K562 (cell line): Measurements from ENCODE around the gene ZNF844. TPM values are rescaled to one million over a fixed set of nuclear protein-coding genes. Genes with fewer than 3 reads are reported as not detected.

Source experiments
- ATAC-seq: fragments of 200-7000 bp; cut with Tn5 transposase; 3 replicates; pipeline ENCODE4 v1.9.1; 2020; ENCODE audit warnings: moderate library complexity
- BruUV-seq: library from RNA; stranded (reverse); fragments of 400-500 nt; replicated peaks from 2 replicates; lab custom pipeline; 2021; lab: Mats Ljungman, UMichigan
- CTCF ChIA-PET: fragments of 300-600 bp; formaldehyde crosslinking; extraction: SDS; loops from one replicate; lab custom pipeline; 2021; ENCODE audit warnings: low intra/inter-chr PET ratio; lab: Yijun Ruan, JAX
- POLR2A ChIA-PET: fragments of 300-600, 350-650 bp; sonication (Branson Sonifier 250); formaldehyde crosslinking; extraction: SDS; loops from one replicate; lab custom pipeline; 2021; ENCODE audit warnings: antibody characterized with exemption, inconsistent platforms; lab: Yijun Ruan, JAX
- DNase-seq, 4 experiments: peaks; one replicate each; pipeline versions ENCODE4 v3.0.0 to v3.0.0-alpha.2; 2011 to 2018; ENCODE audit warnings: low spot score in 3 of 4, mixed read lengths in 3 of 4; ENCODE audit errors: extremely low read depth in 1 of 4
- FAIRE-seq: peaks from 2 replicates; lab custom pipeline; 2011; peaks lifted over from hg19 to GRCh38; lab: Jason Lieb, UNC
- H2AFZ ChIP-seq: 2 replicates; pipeline ENCODE4 v1.6.0; 2011; ENCODE audit warnings: low read depth, low read length, control low read depth, inconsistent platforms
- H3K27ac ChIP-seq: fragments of 200-600 bp; 3 replicates; pipeline ENCODE4 v1.8.0; 2011; ENCODE audit warnings: low read depth, mild to moderate bottlenecking, control low read depth, inconsistent platforms, low read length, moderate library complexity, mixed read lengths; ENCODE audit errors: extremely low read depth
- H3K27me3 ChIP-seq, 2 experiments: fragments of 300-600 bp in 1 of 2; 2 replicates in 1 of 2; 3 replicates in 1 of 2; pipeline versions ENCODE4 v1.6.0 to v1.8.0; 2011; ENCODE audit warnings: inconsistent platforms in 2 of 2, low read length in 2 of 2, mild to moderate bottlenecking in 1 of 2, mixed read lengths in 1 of 2, moderate library complexity in 1 of 2; ENCODE audit not compliant: control insufficient read depth in 2 of 2, insufficient read depth in 2 of 2
- H3K36me3 ChIP-seq: fragments of 300-600 bp; 3 replicates; pipeline ENCODE4 v1.8.0; 2011; ENCODE audit warnings: mild to moderate bottlenecking, low read length, inconsistent platforms; ENCODE audit not compliant: control insufficient read depth, insufficient read depth
- H3K4me1 ChIP-seq, 2 experiments: fragments of 200-600 bp in 1 of 2; replicated peaks in 1 of 2; 2 replicates in 1 of 2; 3 replicates in 1 of 2; pipeline versions ENCODE4 v1.5.1 to v1.8.0; 2011; ENCODE audit warnings: inconsistent platforms in 2 of 2, low read length in 2 of 2, mild to moderate bottlenecking in 1 of 2, mixed read lengths in 1 of 2, moderate library complexity in 1 of 2; ENCODE audit not compliant: control insufficient read depth in 2 of 2, insufficient read depth in 2 of 2
- H3K4me2 ChIP-seq: 2 replicates; pipeline ENCODE4 v1.6.1; 2011; ENCODE audit warnings: low read length, control low read depth, inconsistent platforms, mixed read lengths; ENCODE audit not compliant: insufficient read depth
- H3K4me3 ChIP-seq: fragments of 200-600 bp; sonication (generic), shearing (Covaris generic); 2 replicates; pipeline ENCODE4 v1.5.1; 2016; ENCODE audit warnings: control low read depth, inconsistent platforms
- H3K79me2 ChIP-seq: fragments of 200-600 bp; 3 replicates; pipeline ENCODE4 v1.8.0; 2011; ENCODE audit warnings: low read length, inconsistent platforms; ENCODE audit not compliant: control insufficient read depth, insufficient read depth
- H3K9ac ChIP-seq, 2 experiments: 2 replicates each; pipeline versions ENCODE4 v1.6.0 to v1.6.1; 2011; ENCODE audit warnings: low read depth in 2 of 2, low read length in 2 of 2, control low read depth in 1 of 2, inconsistent platforms in 1 of 2, mild to moderate bottlenecking in 1 of 2, mixed read lengths in 1 of 2; ENCODE audit not compliant: insufficient read depth in 1 of 2
- H3K9me1 ChIP-seq: one replicate; pipeline ENCODE4 v1.6.0; 2011; ENCODE audit warnings: inconsistent platforms, mild to moderate bottlenecking, low read length, moderate library complexity; ENCODE audit not compliant: control insufficient read depth, insufficient read depth
- H3K9me3 ChIP-seq: replicated peaks from 2 replicates; pipeline ENCODE4 v1.5.1; 2011; ENCODE audit warnings: low read depth, low read length, inconsistent platforms; ENCODE audit not compliant: control insufficient read depth, insufficient read depth
- H4K20me1 ChIP-seq: replicated peaks from 2 replicates; pipeline ENCODE4 v1.6.1; 2011; ENCODE audit warnings: low read length, inconsistent platforms, mixed read lengths; ENCODE audit not compliant: control insufficient read depth, insufficient read depth
- CBX3 ChIP-seq, 2 experiments: IDR thresholded peaks; 1 replicate in 1 of 2; 2 replicates in 1 of 2; pipeline ENCODE4 v1.6.1; 2012; ENCODE audit warnings: inconsistent platforms in 2 of 2, low read length in 2 of 2, borderline replicate concordance in 1 of 2, control low read depth in 1 of 2
- CHD4 ChIP-seq: fragments of 200-600 bp; sonication (generic); IDR thresholded peaks from 3 replicates; pipeline ENCODE4 v1.6.1; 2012; ENCODE audit warnings: low read depth, mild to moderate bottlenecking, mixed read lengths, low read length, inconsistent platforms; ENCODE audit not compliant: insufficient read depth, insufficient replicate concordance, poor library complexity, severe bottlenecking
- TRIM28 ChIP-seq: fragments of 450-650 bp; IDR thresholded peaks from 2 replicates; pipeline ENCODE4 v1.6.1; 2017
- ZNF75A ChIP-seq: fragments of 450-650 bp; formaldehyde crosslinking; IDR thresholded peaks from 2 replicates; pipeline ENCODE4 v1.4.0; 2020; ENCODE audit warnings: mild to moderate bottlenecking
- WGBS: fragments of 100-300 bp; shearing (Covaris generic); methylation state at CpG from one replicate; pipeline ENCODE4 v1.1.6; 2016; ENCODE audit warnings: low coverage, mixed read lengths; ENCODE audit not compliant: insufficient coverage; ENCODE audit errors: missing lambda C conversion rate; 5-methylcytosine and 5-hydroxymethylcytosine counted together
- in situ Hi-C: fragments of 300-500 bp; cut with MboI; formaldehyde crosslinking; loops from 4 replicates; pipeline ENCODE4 v1.15.0; 2018; ENCODE audit warnings: inconsistent platforms, mixed read lengths
- intact Hi-C: fragments of 100-400 bp; cut with micrococcal nuclease; formaldehyde crosslinking; loops from 2 replicates; pipeline ENCODE4 v1.14.2; 2022
- polyA plus RNA-seq, 8 experiments: library from polyadenylated mRNA; depleted of rRNA in 4 of 8; stranded (reverse) in 5 of 8; unstranded in 3 of 8; fragments of >200 nt; fragmentation: Nextera tagmentation in 2 of 8; fragmentation: Illumina TruSeq in 1 of 8; extraction: Ambion mirVana in 2 of 8; extraction: Trizol in 1 of 8; gene quantifications; 2 replicates each; pipeline versions ENCODE4 v1.2.1 to v1.2.3, GENCODE V29; 2011 to 2014; ENCODE audit warnings: inconsistent platforms in 1 of 8, missing spikeins in 1 of 8
- total RNA-seq, 7 experiments: library from RNA; depleted of rRNA in 6 of 7; stranded (reverse); fragments of >200 nt in 6 of 7; fragmentation: Illumina TruSeq in 2 of 7; extraction: Trizol in 2 of 7; gene quantifications; 2 replicates each; pipeline versions ENCODE4 v1.2.1 to v1.2.3, GENCODE V29; 2011 to 2021; ENCODE audit warnings: low replicate concordance in 1 of 7
- TF ChIP-seq, protein P1 (sequence below): fragments of 250-450 bp; sonication (Bioruptor Pico); IDR thresholded peaks from 2 replicates; pipeline ENCODE4 v1.5.0; 2021
- TF ChIP-seq, protein P2 (sequence below): fragments of 450-650 bp; IDR thresholded peaks from 2 replicates; pipeline ENCODE4 v1.6.1; 2018; ENCODE audit warnings: mild to moderate bottlenecking, low read depth; ENCODE audit not compliant: partially characterized antibody

The ZNF844 gene
- total and polyA plus RNA-seq, 9 of the 15 experiments (the other 6 are each of a cell fraction or from before 2014, with no cell fraction given) = 0.80 to 4.5 (median 2.2) TPM

DNA sequence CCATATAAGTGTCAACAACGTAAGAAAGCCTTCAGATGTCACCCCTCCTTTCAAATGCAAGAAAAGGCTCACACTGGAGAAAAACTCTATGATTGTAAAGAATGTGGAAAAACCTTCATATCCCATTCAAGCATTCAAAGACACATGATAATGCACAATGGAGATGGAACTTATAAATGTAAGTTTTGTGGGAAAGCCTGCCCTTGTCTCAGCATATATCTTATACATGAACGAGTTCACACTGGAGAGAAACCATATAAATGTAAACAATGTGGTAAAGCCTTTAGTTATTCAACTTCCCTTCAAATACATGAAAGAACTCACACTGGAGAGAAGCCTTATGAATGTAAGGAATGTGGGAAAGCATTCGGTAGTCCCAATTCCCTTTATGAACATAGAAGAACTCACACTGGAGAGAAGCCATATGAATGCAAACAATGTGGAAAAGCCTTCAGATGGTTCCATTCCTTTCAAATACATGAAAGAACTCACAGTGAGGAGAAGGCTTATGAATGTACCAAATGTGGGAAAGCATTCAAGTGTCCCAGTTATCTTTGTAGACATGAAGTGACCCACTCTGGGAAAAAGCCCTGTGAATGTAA lies 11.1 kb downstream of the ZNF844 start:
- WGBS = 30% methylated on average over 3 of the region's 3 CpGs
- no peak for FAIRE-seq

More for the DNA sequence above, 11.1 kb downstream of the ZNF844 start:
- no peak overlapping the region for H3K9ac ChIP-seq
- ATAC-seq = no peak
- no peaks in the 10 kb centered on the region; a peak in 1 of 5 replicates for H3K4me1 ChIP-seq
- H3K27ac ChIP-seq = no peak overlapping the region
- TF ChIP-seq, protein P1, sequence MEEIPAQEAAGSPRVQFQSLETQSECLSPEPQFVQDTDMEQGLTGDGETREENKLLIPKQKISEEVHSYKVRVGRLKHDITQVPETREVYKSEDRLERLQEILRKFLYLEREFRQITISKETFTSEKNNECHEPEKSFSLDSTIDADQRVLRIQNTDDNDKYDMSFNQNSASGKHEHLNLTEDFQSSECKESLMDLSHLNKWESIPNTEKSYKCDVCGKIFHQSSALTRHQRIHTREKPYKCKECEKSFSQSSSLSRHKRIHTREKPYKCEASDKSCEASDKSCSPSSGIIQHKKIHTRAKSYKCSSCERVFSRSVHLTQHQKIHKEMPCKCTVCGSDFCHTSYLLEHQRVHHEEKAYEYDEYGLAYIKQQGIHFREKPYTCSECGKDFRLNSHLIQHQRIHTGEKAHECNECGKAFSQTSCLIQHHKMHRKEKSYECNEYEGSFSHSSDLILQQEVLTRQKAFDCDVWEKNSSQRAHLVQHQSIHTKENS (CRISPR knock-in tag) = no peak
- TF ChIP-seq CBX3 (IDR thresholded peaks at IDR 0.05; ENCODE audit: borderline replicate concordance in 1 of 2, low read length in 2 of 2) (peak in 1 of 2 experiments; percentile 70; a peak in 2 of 3 replicates), TRIM28 (peak; percentile 45), ZNF75A (CRISPR knock-in tag) (peak; percentile 91), CHD4 (no peak)
- TF ChIP-seq, protein P2, sequence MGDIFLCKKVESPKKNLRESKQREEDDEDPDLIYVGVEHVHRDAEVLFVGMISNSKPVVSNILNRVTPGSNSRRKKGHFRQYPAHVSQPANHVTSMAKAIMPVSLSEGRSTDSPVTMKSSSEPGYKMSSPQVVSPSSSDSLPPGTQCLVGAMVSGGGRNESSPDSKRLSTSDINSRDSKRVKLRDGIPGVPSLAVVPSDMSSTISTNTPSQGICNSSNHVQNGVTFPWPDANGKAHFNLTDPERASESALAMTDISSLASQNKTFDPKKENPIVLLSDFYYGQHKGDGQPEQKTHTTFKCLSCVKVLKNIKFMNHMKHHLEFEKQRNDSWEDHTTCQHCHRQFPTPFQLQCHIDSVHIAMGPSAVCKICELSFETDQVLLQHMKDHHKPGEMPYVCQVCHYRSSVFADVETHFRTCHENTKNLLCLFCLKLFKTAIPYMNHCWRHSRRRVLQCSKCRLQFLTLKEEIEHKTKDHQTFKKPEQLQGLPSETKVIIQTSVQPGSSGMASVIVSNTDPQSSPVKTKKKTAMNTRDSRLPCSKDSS = peak; percentile 58
- H3K79me2 ChIP-seq = no peaks in the 10 kb centered on the region
- H2AFZ ChIP-seq = no peak overlapping the region
- no peak overlapping the region for H3K4me3 ChIP-seq
- ChIA-PET POLR2A (no interaction called here), CTCF (no interaction called here)
- in situ Hi-C loops = no loop called here
- no peak for DNase-seq
- H3K36me3 ChIP-seq = peaks cover 30% of the 10 kb centered on the region
- no peaks in the 10 kb centered on the region for H3K9me1 ChIP-seq
- BruUV-seq = no TSS peak
- peaks cover 38% of the 10 kb centered on the region for H3K9me3 ChIP-seq
- no peak overlapping the region for H3K4me2 ChIP-seq
- H3K27me3 ChIP-seq = no peaks in the 10 kb centered on the region
- no peaks in the 10 kb centered on the region for H4K20me1 ChIP-seq
- intact Hi-C loops = no loop called here
